ENCODE measurements around the gene EPB41L3. TPM values are rescaled to one million over a fixed set of nuclear protein-coding genes. Genes with fewer than 3 reads are reported as not detected.
A peak's percentile ranks its signal among the peaks of the same experiment; 100 is the strongest.

Gene EPB41L3
- total and polyA plus RNA-seq, 2 experiments from 2014 or later, result 20.8 to 22.2 TPM

- Histone ChIP-seq H2AFZ (no peak overlapping the region), H3K4me1 (ENCODE audit: insufficient read depth) (peaks cover 19% of the 10 kb centered on the region), H4K20me1 (ENCODE audit: insufficient read depth) (no peaks in the 10 kb centered on the region), H3K27ac (peak overlapping the region; percentile 66), H3K9me2 (ENCODE audit: insufficient read depth) (no peaks in the 10 kb centered on the region), H3K4me3 (no peak overlapping the region), H3F3A (ENCODE audit: insufficient read depth) (peaks cover 11% of the 10 kb centered on the region; the same call in 1 of the 2 replicates), H3K4me2 (ENCODE audit: unreplicated experiment) (no peak overlapping the region), H3K36me3 (ENCODE audit: low read depth) (no peaks in the 10 kb centered on the region), H3K9ac (no peak overlapping the region), H3K27me3 (replicated peaks; ENCODE audit: insufficient read depth) (no peaks in the 10 kb centered on the region), H3K79me2 (ENCODE audit: insufficient read depth) (no peaks in the 10 kb centered on the region), H3K9me3 (ENCODE audit: low read depth) (no peaks in the 10 kb centered on the region)
- 16 to 21% methylated on average over 2 of the region's 2 CpGs for WGBS, 2 experiments (ENCODE audit: low coverage in 1 of 2, low lambda C conversion rate in 2 of 2, missing lambda C conversion rate in 2 of 2)
- in situ Hi-C loops (cut with MboI), result no loop called here
- peak; percentile 39 for DNase-seq
- TF ChIP-seq EZH2phosphoT487 (IDR thresholded peaks at IDR 0.05; ENCODE audit: insufficient read depth, low read depth) (no peak), EZH2 (IDR thresholded peaks at IDR 0.05; ENCODE audit: insufficient read depth, poor library complexity, severe bottlenecking) (no peak)
These were observed 79.5 kb downstream of the EPB41L3 start for GRCh38 chr18:5464251-5464650.

GRCh38 chr18:5463831-5464230, 80.0 kb downstream of the EPB41L3 start:
- Histone ChIP-seq H3K4me2 (ENCODE audit: unreplicated experiment) (no peak overlapping the region), H3K27ac (peak overlapping the region; percentile 66), H3K79me2 (ENCODE audit: insufficient read depth) (no peaks in the 10 kb centered on the region), H3K4me3 (no peak overlapping the region), H3K27me3 (replicated peaks; ENCODE audit: insufficient read depth) (no peaks in the 10 kb centered on the region), H3K4me1 (ENCODE audit: insufficient read depth) (peaks cover 19% of the 10 kb centered on the region), H4K20me1 (ENCODE audit: insufficient read depth) (no peaks in the 10 kb centered on the region), H3K36me3 (ENCODE audit: low read depth) (no peaks in the 10 kb centered on the region), H2AFZ (no peak overlapping the region), H3K9ac (no peak overlapping the region), H3K9me3 (ENCODE audit: low read depth) (no peaks in the 10 kb centered on the region), H3F3A (ENCODE audit: insufficient read depth) (peaks cover 11% of the 10 kb centered on the region; the same call in 1 of the 2 replicates), H3K9me2 (ENCODE audit: insufficient read depth) (no peaks in the 10 kb centered on the region)
- no peak for TF ChIP-seq EZH2 (IDR thresholded peaks at IDR 0.05; ENCODE audit: insufficient read depth, poor library complexity, severe bottlenecking)
- no peak for TF ChIP-seq EZH2phosphoT487 (IDR thresholded peaks at IDR 0.05; ENCODE audit: insufficient read depth, low read depth)
- peak; percentile 1 for DNase-seq
- in situ Hi-C loops (cut with MboI), result no loop called here
- WGBS, 2 experiments (ENCODE audit: low coverage in 1 of 2, low lambda C conversion rate in 2 of 2, missing lambda C conversion rate in 2 of 2), result 88 to 92% methylated on average over 8 of the region's 8 CpGs

- Histone ChIP-seq H4K20me1 (ENCODE audit: insufficient read depth) (no peaks in the 10 kb centered on the region), H3K4me1 (ENCODE audit: insufficient read depth) (peaks cover 19% of the 10 kb centered on the region), H3K27ac (peak overlapping the region; percentile 66), H3K9me3 (ENCODE audit: low read depth) (no peaks in the 10 kb centered on the region), H3F3A (ENCODE audit: insufficient read depth) (peaks cover 11% of the 10 kb centered on the region; the same call in 1 of the 2 replicates), H2AFZ (peak overlapping the region; percentile 50; the same call in 1 of the 2 replicates), H3K9me2 (ENCODE audit: insufficient read depth) (no peaks in the 10 kb centered on the region), H3K27me3 (replicated peaks; ENCODE audit: insufficient read depth) (no peaks in the 10 kb centered on the region), H3K4me3 (no peak overlapping the region), H3K4me2 (ENCODE audit: unreplicated experiment) (no peak overlapping the region), H3K36me3 (ENCODE audit: low read depth) (no peaks in the 10 kb centered on the region), H3K79me2 (ENCODE audit: insufficient read depth) (no peaks in the 10 kb centered on the region), H3K9ac (no peak overlapping the region)
- WGBS, 2 experiments (ENCODE audit: low coverage in 1 of 2, low lambda C conversion rate in 2 of 2, missing lambda C conversion rate in 2 of 2), result 51 to 55% methylated on average over 5 of the region's 5 CpGs
- TF ChIP-seq EZH2phosphoT487 (IDR thresholded peaks at IDR 0.05; ENCODE audit: insufficient read depth, low read depth) (no peak), EZH2 (IDR thresholded peaks at IDR 0.05; ENCODE audit: insufficient read depth, poor library complexity, severe bottlenecking) (no peak)
- in situ Hi-C loops (cut with MboI), result no loop called here
- DNase-seq, result peak; percentile 92
These were observed 80.4 kb downstream of the EPB41L3 start for GRCh38 chr18:5463390-5463789.

DNA sequence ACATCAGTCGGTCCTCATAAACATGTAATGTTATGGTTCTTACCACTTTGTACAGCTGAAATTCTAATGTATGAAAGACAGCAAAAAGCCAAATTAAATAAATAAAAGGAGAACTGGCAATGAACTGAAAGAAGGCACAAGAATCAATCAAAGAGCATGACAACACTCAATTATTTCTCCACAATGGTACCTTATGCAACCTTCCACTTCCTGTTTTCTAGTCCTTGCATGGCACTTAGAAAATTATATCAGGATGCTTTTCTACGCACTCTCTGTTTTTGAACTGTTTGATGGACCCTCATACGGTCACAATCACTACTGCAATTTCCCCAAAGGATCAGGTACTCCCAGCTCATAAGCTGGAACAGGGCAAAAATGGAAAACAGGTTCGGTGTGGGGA, 81.6 kb downstream of the EPB41L3 start:
- Histone ChIP-seq H3K36me3 (ENCODE audit: low read depth) (no peaks in the 10 kb centered on the region), H3F3A (ENCODE audit: insufficient read depth) (peaks cover 11% of the 10 kb centered on the region; the same call in 1 of the 2 replicates), H4K20me1 (ENCODE audit: insufficient read depth) (no peaks in the 10 kb centered on the region), H3K9me3 (ENCODE audit: low read depth) (no peaks in the 10 kb centered on the region), H3K9ac (no peak overlapping the region), H3K27ac (no peak overlapping the region), H3K4me1 (ENCODE audit: insufficient read depth) (peaks cover 19% of the 10 kb centered on the region), H2AFZ (no peak overlapping the region), H3K27me3 (replicated peaks; ENCODE audit: insufficient read depth) (no peaks in the 10 kb centered on the region), H3K4me2 (ENCODE audit: unreplicated experiment) (no peak overlapping the region), H3K9me2 (ENCODE audit: insufficient read depth) (no peaks in the 10 kb centered on the region), H3K4me3 (no peak overlapping the region), H3K79me2 (ENCODE audit: insufficient read depth) (no peaks in the 10 kb centered on the region)
- 88 to 93% methylated on average over 4 of the region's 4 CpGs for WGBS, 2 experiments (ENCODE audit: low coverage in 1 of 2, low lambda C conversion rate in 2 of 2, missing lambda C conversion rate in 2 of 2)
- in situ Hi-C loops (cut with MboI), result no loop called here
- DNase-seq, result no peak
- TF ChIP-seq EZH2phosphoT487 (IDR thresholded peaks at IDR 0.05; ENCODE audit: insufficient read depth, low read depth) (no peak), EZH2 (IDR thresholded peaks at IDR 0.05; ENCODE audit: insufficient read depth, poor library complexity, severe bottlenecking) (no peak)

DNA sequence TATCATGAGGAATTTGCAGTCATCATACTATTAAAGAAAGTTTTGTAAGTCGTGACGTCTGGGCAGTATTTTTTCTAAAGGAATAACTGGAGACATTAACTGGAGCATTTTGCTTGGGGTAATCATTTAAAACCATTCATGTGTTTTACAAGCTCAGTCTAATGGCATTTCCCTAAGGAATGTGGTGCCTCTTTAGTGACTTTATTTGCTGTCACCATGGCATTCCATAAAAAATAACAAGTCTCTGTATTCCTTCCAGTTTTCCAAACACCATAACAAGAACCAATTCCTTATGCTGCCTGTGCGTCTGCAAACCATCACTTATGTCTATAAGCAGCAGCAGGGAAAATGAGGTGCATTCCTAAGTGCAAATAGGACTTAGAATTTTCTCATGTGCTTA, 82.8 kb downstream of the EPB41L3 start:
- no peak for TF ChIP-seq EZH2phosphoT487 (IDR thresholded peaks at IDR 0.05; ENCODE audit: insufficient read depth, low read depth)
- no peak for TF ChIP-seq EZH2 (IDR thresholded peaks at IDR 0.05; ENCODE audit: insufficient read depth, poor library complexity, severe bottlenecking)
- H3K4me2 ChIP-seq (ENCODE audit: unreplicated experiment), result no peak overlapping the region
- peaks cover 10% of the 10 kb centered on the region for H3K4me1 ChIP-seq (ENCODE audit: insufficient read depth)
- H3K36me3 ChIP-seq (ENCODE audit: low read depth), result no peaks in the 10 kb centered on the region
- no peaks in the 10 kb centered on the region for H3K27me3 ChIP-seq (replicated peaks; ENCODE audit: insufficient read depth)
- no peak overlapping the region for H3K27ac ChIP-seq
- no peaks in the 10 kb centered on the region for H3K9me2 ChIP-seq (ENCODE audit: insufficient read depth)
- H3F3A ChIP-seq (ENCODE audit: insufficient read depth), result peaks cover 11% of the 10 kb centered on the region; the same call in 1 of the 2 replicates
- no peak overlapping the region for H2AFZ ChIP-seq
- H3K9ac ChIP-seq, result no peak overlapping the region
- 58 to 72% methylated on average over 3 of the region's 3 CpGs for WGBS, 2 experiments (ENCODE audit: low coverage in 1 of 2, low lambda C conversion rate in 2 of 2, missing lambda C conversion rate in 2 of 2)
- no peaks in the 10 kb centered on the region for H3K9me3 ChIP-seq (ENCODE audit: low read depth)
- in situ Hi-C loops (cut with MboI), result no loop called here
- peak; percentile 12 for DNase-seq
- no peaks in the 10 kb centered on the region for H4K20me1 ChIP-seq (ENCODE audit: insufficient read depth)
- H3K79me2 ChIP-seq (ENCODE audit: insufficient read depth), result no peaks in the 10 kb centered on the region
- no peak overlapping the region for H3K4me3 ChIP-seq

Measured in GM23248 (cell line).